Measurements from ENCODE around the gene IL4R. TPM values are rescaled to one million over a fixed set of nuclear protein-coding genes. Genes with fewer than 3 reads are reported as not detected.
A peak's percentile ranks its signal among the peaks of the same experiment; 100 is the strongest.
"Not testable (repeated sequence)": the region's sequence is repeated elsewhere in the genome, so short reads cannot be mapped to it uniquely, and the experiment has no call there.

Gene IL4R
- total RNA-seq, 4 donors from 2014 or later = 19.2 to 43.3 (median 39.3) TPM

GRCh38 chr16:27268376-27269299, 45.1 kb upstream of the IL4R start, which contains the start of gene NSMCE1:
TSS of gene NSMCE1 (minus strand) at chr16:27268772. CDS start at chr16:27257570, 11,202 bp downstream.
- Histone ChIP-seq H3K36me3 (peaks cover 0 to 4% (median 0%) of the 10 kb centered on the region in 3 donors), H3K4me3 (peak within 1 kb of the TSS; percentile 70 to 87 (median 73)), H3K27me3 (no peaks in the 10 kb centered on the region), H3K27ac (peak within 1 kb of the TSS; percentile 38 to 90 (median 81)), H3K4me1 (peaks cover 0 to 16% (median 2%) of the 10 kb centered on the region in 4 donors), H3K9me3 (no peaks in the 10 kb centered on the region)
- TF ChIP-seq EP300 (IDR thresholded peaks at IDR 0.05) (peak; percentile 61 to 92), POLR2A (IDR thresholded peaks at IDR 0.05) (peak; percentile 57 to 79), CTCF (IDR thresholded peaks at IDR 0.05) (peak in 3 of 5 experiments; percentile 13 to 50 (median 33))
- 8 to 12% methylated on average over 56 to 57 of the region's 58 CpGs for WGBS, 2 donors
- DNase-seq (ENCODE audit: low spot score in 2 of 2) = peak; percentile 97 to 98

- no peaks in the 10 kb centered on the region for H3K27me3 ChIP-seq
- DNase-seq (ENCODE audit: low spot score in 2 of 2) = no peak
- peak overlapping the region in 3 of 4 donors; percentile 75 to 90 (median 87) for H3K27ac ChIP-seq
- H3K36me3 ChIP-seq = no peaks in the 10 kb centered on the region
- H3K4me3 ChIP-seq = peak overlapping the region; percentile 70 to 87 (median 73)
- TF ChIP-seq POLR2A (IDR thresholded peaks at IDR 0.05) = no peak
- TF ChIP-seq CTCF (IDR thresholded peaks at IDR 0.05) = no peak
- TF ChIP-seq EP300 (IDR thresholded peaks at IDR 0.05) = no peak
- no peaks in the 10 kb centered on the region for H3K9me3 ChIP-seq
- 83 to 85% methylated on average over 9 of the region's 9 CpGs for whole genome bisulfite sequencing, 2 donors
- peaks cover 0 to 16% (median 2%) of the 10 kb centered on the region in 4 donors for H3K4me1 ChIP-seq
Measured at GRCh38 chr16:27269300-27270150, 44.2 kb upstream of the IL4R start.

DNA sequence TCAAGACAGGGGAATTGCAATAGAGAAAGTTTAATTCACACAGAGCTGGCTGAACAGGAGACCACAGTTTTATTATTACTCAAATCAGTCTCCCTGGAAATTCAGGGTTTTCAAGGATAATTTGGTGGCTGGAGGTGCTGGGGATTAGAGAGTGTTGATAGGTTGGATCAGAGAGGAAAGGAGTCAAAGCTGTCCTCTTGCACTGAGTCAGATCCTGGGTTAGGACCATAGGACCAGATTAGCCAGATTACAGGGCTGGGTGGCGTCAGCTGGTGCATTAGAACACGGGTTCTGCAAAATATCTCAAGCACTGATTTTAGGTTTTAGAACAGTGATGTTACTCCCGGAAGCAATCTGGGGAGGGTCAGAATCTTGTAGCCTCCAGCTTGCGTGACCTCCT, 43.4 kb upstream of the IL4R start:
- no peak for DNase-seq (ENCODE audit: low spot score in 2 of 2)
- H3K4me1 ChIP-seq = peaks cover 0 to 16% (median 2%) of the 10 kb centered on the region in 4 donors
- H3K9me3 ChIP-seq = no peaks in the 10 kb centered on the region
- no peak for TF ChIP-seq EP300 (IDR thresholded peaks at IDR 0.05)
- no peak for TF ChIP-seq POLR2A (IDR thresholded peaks at IDR 0.05)
- TF ChIP-seq CTCF (IDR thresholded peaks at IDR 0.05) = no peak
- H3K4me3 ChIP-seq = no peak overlapping the region
- no peaks in the 10 kb centered on the region for H3K27me3 ChIP-seq
- WGBS, 2 donors = 93 to 97% methylated on average over 4 of the region's 4 CpGs
- H3K27ac ChIP-seq = no peak overlapping the region
- no peaks in the 10 kb centered on the region for H3K36me3 ChIP-seq

GRCh38 chr16:27272076-27272475, 41.7 kb upstream of the IL4R start:
- H3K9me3 ChIP-seq = no peaks in the 10 kb centered on the region
- no peak overlapping the region for H3K27ac ChIP-seq
- H3K4me1 ChIP-seq = peaks cover 0 to 16% (median 2%) of the 10 kb centered on the region in 4 donors
- WGBS, 2 donors = 84 to 86% methylated on average over 4 of the region's 4 CpGs
- H3K27me3 ChIP-seq = no peaks in the 10 kb centered on the region
- H3K36me3 ChIP-seq = no peaks in the 10 kb centered on the region
- H3K4me3 ChIP-seq = no peak overlapping the region
- TF ChIP-seq EP300 (IDR thresholded peaks at IDR 0.05) (no peak), CTCF (IDR thresholded peaks at IDR 0.05) (no peak), POLR2A (IDR thresholded peaks at IDR 0.05) (no peak)
- no peak for DNase-seq (ENCODE audit: low spot score in 2 of 2)

GRCh38 chr16:27272697-27273096, 41.1 kb upstream of the IL4R start:
- H3K36me3 ChIP-seq; H3K9me3 ChIP-seq; H3K27ac ChIP-seq; H3K27me3 ChIP-seq; H3K4me3 ChIP-seq; DNase-seq (ENCODE audit: low spot score in 2 of 2): not testable (repeated sequence)
- 95 to 96% methylated on average over 7 of the region's 7 CpGs for WGBS, 2 donors
- H3K4me1 ChIP-seq = peaks cover 0 to 11% (median 2%) of the 10 kb centered on the region in 4 donors
